SK-N-SH (cell line): ENCODE measurements around the gene PSMD1. TPM values are rescaled to one million over a fixed set of nuclear protein-coding genes. Genes with fewer than 3 reads are reported as not detected.
A peak's percentile ranks its signal among the peaks of the same experiment; 100 is the strongest.

ENCODE experiments used
- CTCF ChIA-PET: fragments of 300-600, 350-600 bp; formaldehyde crosslinking; extraction: SDS; loops from one replicate; lab custom pipeline; 2021; lab: Yijun Ruan, JAX
- POLR2A ChIA-PET: fragments of 350-600 bp; sonication (Branson Sonifier 250); formaldehyde crosslinking; extraction: SDS; loops from one replicate; lab custom pipeline; 2020; ENCODE audit warnings: antibody characterized with exemption, inconsistent platforms; lab: Yijun Ruan, JAX
- DNase-seq: peaks from one replicate; pipeline ENCODE4 v3.0.0; 2012
- H2AFZ ChIP-seq: fragments of 200-600 bp; sonication (generic); 2 replicates; pipeline ENCODE4 v1.8.1; 2016; ENCODE audit warnings: antibody characterized with exemption, mild to moderate bottlenecking, low read depth
- H3F3A ChIP-seq: fragments of 200-600 bp; sonication (generic); replicated peaks from 2 replicates; pipeline ENCODE3; 2016; ENCODE audit warnings: antibody characterized with exemption, mild to moderate bottlenecking; ENCODE audit not compliant: insufficient read depth
- H3K27ac ChIP-seq, 2 experiments: fragments of 200-500 bp in 1 of 2; fragments of 200-600 bp in 1 of 2; sonication (Bioruptor generic) in 1 of 2; sonication (generic), shearing (Covaris generic) in 1 of 2; 2 replicates each; pipeline versions ENCODE4 v1.5.1 to v1.6.1; 2014 to 2016; ENCODE audit warnings: low read depth in 2 of 2, inconsistent platforms in 1 of 2, low read length in 1 of 2, mild to moderate bottlenecking in 1 of 2, mixed read lengths in 1 of 2
- H3K27me3 ChIP-seq: fragments of 200-600 bp; sonication (generic), shearing (Covaris generic); 2 replicates; pipeline ENCODE4 v1.6.1; 2016; ENCODE audit warnings: mixed run types; ENCODE audit not compliant: insufficient read depth
- H3K36me3 ChIP-seq, 2 experiments: fragments of 200-500 bp in 1 of 2; fragments of 200-600 bp in 1 of 2; sonication (Bioruptor generic) in 1 of 2; sonication (generic) in 1 of 2; replicated peaks in 1 of 2; 2 replicates each; pipeline versions ENCODE3 to v1.5.1; 2014 to 2016; ENCODE audit warnings: low read length in 1 of 2, mild to moderate bottlenecking in 1 of 2; ENCODE audit not compliant: insufficient read depth in 2 of 2, control insufficient read depth in 1 of 2
- H3K4me1 ChIP-seq, 2 experiments: fragments of 200-500 bp in 1 of 2; fragments of 200-600 bp in 1 of 2; sonication (Bioruptor generic) in 1 of 2; sonication (generic), shearing (Covaris generic) in 1 of 2; 2 replicates each; pipeline versions ENCODE4 v1.5.1 to v1.6.1; 2014 to 2016; ENCODE audit warnings: low read depth in 1 of 2, low read length in 1 of 2, mixed run types in 1 of 2; ENCODE audit not compliant: insufficient read depth in 2 of 2, control insufficient read depth in 1 of 2
- H3K4me2 ChIP-seq: fragments of 200-600 bp; sonication (generic), shearing (Covaris generic); 2 replicates; pipeline ENCODE4 v1.6.1; 2017; ENCODE audit warnings: mixed run types
- H3K4me3 ChIP-seq, 2 experiments: fragments of 200-500 bp in 1 of 2; fragments of 200-600 bp in 1 of 2; sonication (Bioruptor generic) in 1 of 2; sonication (generic), shearing (Covaris generic) in 1 of 2; 2 replicates each; pipeline versions ENCODE4 v1.5.1 to v1.8.1; 2014 to 2016; ENCODE audit warnings: low read depth in 2 of 2, inconsistent platforms in 1 of 2, low read length in 1 of 2, mild to moderate bottlenecking in 1 of 2, mixed read lengths in 1 of 2, moderate library complexity in 1 of 2
- H3K79me2 ChIP-seq: fragments of 200-600 bp; sonication (generic); 2 replicates; pipeline ENCODE4 v1.8.1; 2017; ENCODE audit warnings: mild to moderate bottlenecking; ENCODE audit not compliant: insufficient read depth
- H3K9ac ChIP-seq: fragments of 200-600 bp; sonication (generic); 2 replicates; pipeline ENCODE4 v1.6.1; 2017; ENCODE audit warnings: mixed run types
- H3K9me2 ChIP-seq: fragments of 200-600 bp; sonication (generic); 2 replicates; pipeline ENCODE4 v1.6.1; 2017; ENCODE audit warnings: mixed run types
- H3K9me3 ChIP-seq: fragments of 200-600 bp; sonication (generic); 2 replicates; pipeline ENCODE4 v1.6.1; 2017; ENCODE audit warnings: mixed run types, mild to moderate bottlenecking, moderate library complexity
- H4K20me1 ChIP-seq: fragments of 200-600 bp; sonication (generic); 2 replicates; pipeline ENCODE4 v1.6.1; 2017; ENCODE audit warnings: mild to moderate bottlenecking, mixed run types; ENCODE audit not compliant: insufficient read depth
- CTCF ChIP-seq: fragments of 200-600 bp; sonication (generic); IDR thresholded peaks from 2 replicates; pipeline ENCODE4 v1.6.1; 2017; ENCODE audit warnings: antibody characterized with exemption, mild to moderate bottlenecking, moderate library complexity
- EP300 ChIP-seq, 2 experiments: IDR thresholded peaks; 2 replicates each; pipeline versions ENCODE4 v1.4.0 to v1.6.1; 2012; ENCODE audit warnings: borderline replicate concordance in 1 of 2, low read depth in 1 of 2, low read length in 1 of 2
- EZH2phosphoT487 ChIP-seq: fragments of 200-600 bp; sonication (generic); IDR thresholded peaks from 2 replicates; pipeline ENCODE4 v1.6.1; 2017; ENCODE audit warnings: low read depth, mixed run types, mild to moderate bottlenecking, antibody characterized with exemption, moderate library complexity, borderline replicate concordance
- FOSL2 ChIP-seq: IDR thresholded peaks from 2 replicates; pipeline ENCODE4 v1.4.0; 2012; ENCODE audit warnings: low read depth, mild to moderate bottlenecking, moderate library complexity, borderline replicate concordance
- FOXJ3 ChIP-seq: sonication (generic); formaldehyde crosslinking; IDR thresholded peaks from 2 replicates; pipeline ENCODE4 v1.5.1; 2020; ENCODE audit warnings: mild to moderate bottlenecking, missing genetic modification reagents
- GABPA ChIP-seq: IDR thresholded peaks from 2 replicates; pipeline ENCODE4 v1.4.0; 2012; ENCODE audit warnings: low read depth, mild to moderate bottlenecking
- GATA2 ChIP-seq: sonication (generic); formaldehyde crosslinking; IDR thresholded peaks from 2 replicates; pipeline ENCODE4 v1.5.0; 2020; ENCODE audit warnings: mild to moderate bottlenecking, missing genetic modification reagents
- JUND ChIP-seq: IDR thresholded peaks from 2 replicates; pipeline ENCODE4 v1.4.0; 2012
- MEF2A ChIP-seq: IDR thresholded peaks from 2 replicates; pipeline ENCODE4 v1.4.0; 2012; ENCODE audit warnings: low read depth, borderline replicate concordance
- NRF1 ChIP-seq: IDR thresholded peaks from 2 replicates; pipeline ENCODE4 v1.6.1; 2012; ENCODE audit warnings: low read depth, mild to moderate bottlenecking, low read length
- RAD21 ChIP-seq: IDR thresholded peaks from 2 replicates; pipeline ENCODE4 v1.6.1; 2012; ENCODE audit warnings: mild to moderate bottlenecking, low read length
- RXRA ChIP-seq: IDR thresholded peaks from 2 replicates; pipeline ENCODE4 v1.4.0; 2012; ENCODE audit warnings: low read depth, mild to moderate bottlenecking, borderline replicate concordance
- SMC3 ChIP-seq: IDR thresholded peaks from 2 replicates; pipeline ENCODE4 v1.6.1; 2012; ENCODE audit warnings: low read depth, low read length, improper control_type of control experiment
- TAF1 ChIP-seq: IDR thresholded peaks from 2 replicates; pipeline ENCODE4 v1.6.1; 2012; ENCODE audit warnings: low read depth, mild to moderate bottlenecking, low read length, moderate library complexity, borderline replicate concordance
- TCF12 ChIP-seq: IDR thresholded peaks from 2 replicates; pipeline ENCODE4 v1.4.0; 2012
- TEAD4 ChIP-seq: IDR thresholded peaks from 2 replicates; pipeline ENCODE4 v1.4.0; 2012; ENCODE audit warnings: mild to moderate bottlenecking, borderline replicate concordance; ENCODE audit not compliant: insufficient read depth
- USF2 ChIP-seq: fragments of 150-350 bp; IDR thresholded peaks from 2 replicates; pipeline ENCODE4 v1.6.1; 2017; ENCODE audit warnings: antibody characterized with exemption, low read length, low read depth, borderline replicate concordance
- YY1 ChIP-seq: IDR thresholded peaks from 2 replicates; pipeline ENCODE4 v1.4.0; 2012; ENCODE audit warnings: low read depth, mild to moderate bottlenecking
- ZBTB33 ChIP-seq: IDR thresholded peaks from 2 replicates; pipeline ENCODE4 v1.4.0; 2012; ENCODE audit warnings: low read depth, borderline replicate concordance
- WGBS: methylation state at CpG from one replicate; pipeline ENCODE4 v1.1.6; 2017; ENCODE audit warnings: low lambda C conversion rate; 5-methylcytosine and 5-hydroxymethylcytosine counted together
- polyA plus RNA-seq, 3 experiments: library from polyadenylated mRNA; depleted of rRNA; stranded (reverse); fragments of >200 nt; gene quantifications; 2 replicates each; pipeline ENCODE4 v1.2.3, GENCODE V29; 2012

The PSMD1 gene
- polyA plus RNA-seq, 1 of the 3 experiments (the other 2 are of a cell fraction), result 92.3 TPM

DNA sequence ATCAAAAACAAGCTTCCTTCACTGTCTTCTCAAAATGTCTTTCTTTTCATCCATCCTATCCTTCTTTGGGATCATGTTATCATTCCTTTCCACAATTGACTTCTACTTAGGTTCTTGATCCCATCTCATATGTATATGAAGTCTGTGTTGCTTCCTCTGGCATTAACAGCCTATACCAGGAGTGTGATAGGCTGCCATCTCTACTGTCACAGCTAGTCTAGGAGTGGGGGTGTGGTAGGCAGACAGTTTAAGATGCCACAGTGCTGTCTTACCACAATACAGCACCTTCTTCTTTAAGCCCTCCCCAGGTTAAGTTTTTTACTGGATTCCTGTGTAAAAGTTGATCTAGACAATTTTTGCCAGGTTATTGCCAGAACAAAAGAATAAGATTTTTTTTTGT lies 71.9 kb downstream of the PSMD1 start (continued):
- no peak for TF ChIP-seq RXRA
- no peak for TF ChIP-seq GABPA
- no peak for TF ChIP-seq USF2
- TF ChIP-seq SMC3, result no peak
- no peak for TF ChIP-seq YY1
- no peak for TF ChIP-seq TCF12
- TF ChIP-seq ZBTB33, result no peak
- TF ChIP-seq EZH2phosphoT487, result no peak
- TF ChIP-seq TAF1, result no peak
- TF ChIP-seq FOXJ3 (CRISPR knock-in tag), result no peak
- no peak for TF ChIP-seq CTCF
- TF ChIP-seq, all 33 proteins: peak for 0

- Histone ChIP-seq H3K9me3 (no peaks in the 10 kb centered on the region), H3K79me2 (peaks cover 58% of the 10 kb centered on the region), H3K4me1 (peaks cover 15 to 51% of the 10 kb centered on the region in 2 experiments), H3K36me3 (no peaks in the 10 kb centered on the region), H3F3A (peaks cover 30% of the 10 kb centered on the region), H4K20me1 (peaks cover 6% of the 10 kb centered on the region; the same call in 1 of the 2 replicates), H3K9ac (no peak overlapping the region), H2AFZ (no peak overlapping the region), H3K4me3 (no peak overlapping the region), H3K9me2 (no peaks in the 10 kb centered on the region), H3K27me3 (no peaks in the 10 kb centered on the region), H3K4me2 (no peak overlapping the region), H3K27ac (peak overlapping the region in 1 of 2 experiments; percentile 57; a peak in 1 of 4 replicates)
- TF ChIP-seq JUND (no peak), NRF1 (no peak), EP300 (IDR thresholded peaks at IDR 0.05; ENCODE audit: borderline replicate concordance in 1 of 2, low read depth in 1 of 2, low read length in 1 of 2) (no peak), RAD21 (no peak), MEF2A (no peak), TEAD4 (no peak), FOSL2 (no peak), GATA2 (CRISPR knock-in tag) (no peak)
- no peak for DNase-seq
- CTCF ChIA-PET, result interaction anchor here (0.9 to 1.2 kb wide), 4 partner anchors 25 to 283 kb away, joined by 3 to 6 read pairs (median 3); no protein-coding TSS in a partner anchor
- POLR2A ChIA-PET, result no interaction called here
- WGBS, result 65% methylated on average over 1 of the region's 1 CpG
Measured at GRCh38 chr2:231129216-231129615, 72.5 kb downstream of the PSMD1 start.
